ENCODE measurements around the gene RHBG. TPM values are rescaled to one million over a fixed set of nuclear protein-coding genes. Genes with fewer than 3 reads are reported as not detected.

Gene RHBG
- total RNA-seq, 1 experiment from 2014 or later = 1.5 TPM

DNA sequence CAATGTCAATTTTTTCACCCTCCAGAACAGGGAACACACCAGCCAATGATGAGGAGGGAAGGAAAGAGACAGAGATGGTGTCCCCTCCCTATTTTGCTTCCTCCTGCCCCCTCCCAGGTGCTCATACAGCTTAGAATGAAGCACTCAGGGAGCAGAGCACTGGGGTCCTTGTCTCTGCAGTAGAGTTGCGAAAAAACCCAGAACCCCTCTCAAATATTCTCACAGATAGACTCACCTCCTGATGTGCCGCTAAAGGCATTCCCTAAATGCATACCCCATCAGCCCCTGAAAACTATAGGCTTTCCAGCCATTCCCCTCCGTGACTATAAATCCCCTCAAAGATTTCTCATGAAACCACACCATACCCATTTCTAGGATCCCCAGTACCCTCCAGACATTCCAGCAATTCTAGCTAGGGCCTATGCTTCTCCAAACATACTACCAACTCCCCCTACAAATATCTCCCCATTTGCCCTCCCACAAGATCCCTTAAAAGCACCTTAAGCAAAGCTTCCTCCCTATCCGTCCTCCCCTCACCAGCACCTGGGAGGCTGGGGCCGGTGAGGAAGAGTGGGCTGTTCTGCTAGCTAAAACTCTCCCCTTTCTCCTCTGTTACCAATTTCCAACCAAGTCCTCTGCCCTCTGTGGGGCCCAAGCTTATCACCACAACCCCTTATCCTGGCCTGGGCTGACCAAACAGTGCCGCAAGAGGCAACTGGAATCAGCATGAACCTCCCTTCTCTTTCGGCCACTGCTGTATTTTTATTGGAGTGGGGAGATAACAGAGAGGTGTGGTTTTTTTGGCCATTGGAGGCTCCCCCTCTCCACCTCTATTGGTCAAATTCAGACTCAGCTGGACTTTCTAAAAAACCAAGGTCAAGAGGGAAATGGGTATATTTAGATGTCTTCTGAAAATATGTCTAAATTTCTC, 54.7 kb downstream of the RHBG start:
- H3K23me2 ChIP-seq (ENCODE audit: insufficient read length, low read depth, low read length, poor library complexity, severe bottlenecking) = peaks cover 20% of the 10 kb centered on the region

More for the DNA sequence above, 54.7 kb downstream of the RHBG start:
- Histone ChIP-seq H4K8ac (replicated peaks; ENCODE audit: insufficient read length, low read depth, low read length) (no peak overlapping the region), H3K4me2 (ENCODE audit: insufficient read depth, insufficient read length, low read length) (no peak overlapping the region), H3K27me3 (ENCODE audit: insufficient read depth, low read length) (peaks cover 55% of the 10 kb centered on the region), H3K27ac (ENCODE audit: insufficient read length, low read depth, low read length) (no peak overlapping the region), H3K56ac (ENCODE audit: insufficient read length, low read depth, low read length) (no peak overlapping the region), H2AK5ac (ENCODE audit: insufficient read length, low read length) (no peak overlapping the region), H3K14ac (ENCODE audit: insufficient read depth, low read length) (no peak overlapping the region), H3K4ac (ENCODE audit: low read depth, low read length) (no peak overlapping the region), H2BK120ac (ENCODE audit: low read depth, low read length, poor library complexity, severe bottlenecking) (no peak overlapping the region), H3T11ph (ENCODE audit: low read length) (no peak overlapping the region), H4K20me1 (ENCODE audit: control insufficient read depth, insufficient read depth, insufficient read length) (no peaks in the 10 kb centered on the region), H3K23ac (ENCODE audit: insufficient read length, low read depth, low read length) (no peak overlapping the region), H2AFZ (ENCODE audit: low read length) (no peak overlapping the region), H3K18ac (ENCODE audit: insufficient read length, low read depth, low read length) (no peak overlapping the region), H2BK20ac (ENCODE audit: low read depth, low read length, poor library complexity, severe bottlenecking) (no peak overlapping the region), H2BK15ac (ENCODE audit: low read depth, low read length) (no peak overlapping the region), H4K5ac (ENCODE audit: insufficient read length, low read depth, low read length) (no peak overlapping the region), H2BK5ac (ENCODE audit: insufficient read length, low read length) (no peak overlapping the region), H3K79me1 (ENCODE audit: insufficient read depth, low read depth, low read length, poor library complexity, severe bottlenecking) (no peaks in the 10 kb centered on the region), H3K79me2 (ENCODE audit: insufficient read depth, low read length) (no peaks in the 10 kb centered on the region), H2BK12ac (ENCODE audit: insufficient read length, low read depth, low read length) (no peak overlapping the region), H3K9ac (ENCODE audit: extremely low read depth, insufficient read length, low read length) (no peak overlapping the region), H3K9me3 (ENCODE audit: control insufficient read depth, low read depth, low read length) (no peaks in the 10 kb centered on the region), H4K91ac (ENCODE audit: insufficient read length, low read depth, low read length) (no peak overlapping the region), H3K4me1 (ENCODE audit: insufficient read depth, low read length) (no peaks in the 10 kb centered on the region; the same call in 1 of the 2 replicates)
- H3K27ac Mint-ChIP-seq = peak overlapping the region in 1 of 3 experiments; percentile 81; a peak in 1 of 7 replicates
- no peak overlapping the region for H3K4me3 Mint-ChIP-seq
- H3K4me1 Mint-ChIP-seq = peaks cover 36 to 42% of the 10 kb centered on the region in 2 experiments
- no peaks in the 10 kb centered on the region; a peak in 1 of 5 replicates for H3K9me3 Mint-ChIP-seq
- H3K27me3 Mint-ChIP-seq (ENCODE audit: low read depth) = peaks cover 97% of the 10 kb centered on the region
- H3K36me3 Mint-ChIP-seq (ENCODE audit: insufficient read depth in 1 of 3, low read depth in 3 of 3) = no peaks in the 10 kb centered on the region; a peak in 1 of 7 replicates
- no peak for DNase-seq
- no CpG with 5 or more reads among the region's 7 CpGs for WGBS (ENCODE audit: extremely low coverage, insufficient read length, low lambda C conversion rate)
- TF ChIP-seq, protein P1, sequence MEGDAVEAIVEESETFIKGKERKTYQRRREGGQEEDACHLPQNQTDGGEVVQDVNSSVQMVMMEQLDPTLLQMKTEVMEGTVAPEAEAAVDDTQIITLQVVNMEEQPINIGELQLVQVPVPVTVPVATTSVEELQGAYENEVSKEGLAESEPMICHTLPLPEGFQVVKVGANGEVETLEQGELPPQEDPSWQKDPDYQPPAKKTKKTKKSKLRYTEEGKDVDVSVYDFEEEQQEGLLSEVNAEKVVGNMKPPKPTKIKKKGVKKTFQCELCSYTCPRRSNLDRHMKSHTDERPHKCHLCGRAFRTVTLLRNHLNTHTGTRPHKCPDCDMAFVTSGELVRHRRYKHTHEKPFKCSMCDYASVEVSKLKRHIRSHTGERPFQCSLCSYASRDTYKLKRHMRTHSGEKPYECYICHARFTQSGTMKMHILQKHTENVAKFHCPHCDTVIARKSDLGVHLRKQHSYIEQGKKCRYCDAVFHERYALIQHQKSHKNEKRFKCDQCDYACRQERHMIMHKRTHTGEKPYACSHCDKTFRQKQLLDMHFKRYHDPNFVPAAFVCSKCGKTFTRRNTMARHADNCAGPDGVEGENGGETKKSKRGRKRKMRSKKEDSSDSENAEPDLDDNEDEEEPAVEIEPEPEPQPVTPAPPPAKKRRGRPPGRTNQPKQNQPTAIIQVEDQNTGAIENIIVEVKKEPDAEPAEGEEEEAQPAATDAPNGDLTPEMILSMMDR (conservative IDR thresholded peaks at IDR 0.05) = no peak
